Tibial nerve (tissue), 4 donors: ENCODE data around the gene MAPRE2. TPM values are rescaled to one million over a fixed set of nuclear protein-coding genes. Genes with fewer than 3 reads are reported as not detected.

Source experiments
- DNase-seq, 2 donors: peaks; one replicate each; pipeline ENCODE4 v3.0.0-alpha.2; 2019; ENCODE audit warnings: low spot score in 2 of 2
- H3K27ac ChIP-seq, 4 donors: fragments of 200-600 bp; sonication (generic) in 3 of 4; one replicate each; pipeline ENCODE4 v1.5.1; 2017 to 2019; ENCODE audit warnings: mild to moderate bottlenecking in 1 of 4
- H3K27me3 ChIP-seq, 2 donors: fragments of 200-600 bp; sonication (generic) in 1 of 2; one replicate each; pipeline versions ENCODE4 v1.5.1 to v1.6.0; 2017 to 2019
- H3K36me3 ChIP-seq, 3 donors: fragments of 200-600 bp; sonication (generic); one replicate each; pipeline ENCODE4 v1.5.1; 2018 to 2019
- H3K4me1 ChIP-seq, 4 donors: fragments of 200-600 bp; sonication (generic) in 3 of 4; one replicate each; pipeline ENCODE4 v1.5.1; 2017 to 2019
- H3K4me3 ChIP-seq, 4 donors: fragments of 200-600 bp; sonication (generic) in 3 of 4; one replicate each; pipeline ENCODE4 v1.5.1; 2017 to 2019; ENCODE audit warnings: mild to moderate bottlenecking in 1 of 4, moderate library complexity in 1 of 4
- H3K9me3 ChIP-seq, 4 donors: fragments of 200-600 bp; sonication (generic) in 3 of 4; one replicate each; pipeline ENCODE4 v1.5.1; 2017 to 2019
- CTCF ChIP-seq, 5 experiments: fragments of 200-600 bp in 3 of 5; fragments of 450-650 bp in 2 of 5; sonication (generic) in 3 of 5; IDR thresholded peaks; one replicate each; pipeline ENCODE4 v1.5.1; 2016 to 2019; ENCODE audit warnings: antibody characterized with exemption in 5 of 5, mild to moderate bottlenecking in 3 of 5, moderate library complexity in 2 of 5
- EP300 ChIP-seq, 2 donors: sonication (generic); formaldehyde crosslinking; IDR thresholded peaks; one replicate each; pipeline ENCODE4 v1.6.1; 2017; ENCODE audit warnings: antibody characterized with exemption in 2 of 2, mild to moderate bottlenecking in 1 of 2
- POLR2A ChIP-seq, 2 donors: fragments of 450-650 bp; IDR thresholded peaks; one replicate each; pipeline ENCODE4 v1.6.1; 2017; ENCODE audit warnings: antibody characterized with exemption in 2 of 2, mild to moderate bottlenecking in 2 of 2, moderate library complexity in 2 of 2
- WGBS, 2 donors: methylation state at CpG; one replicate each; pipeline ENCODE4 v1.1.5; 2018; 5-methylcytosine and 5-hydroxymethylcytosine counted together
- total RNA-seq, 4 donors: library from RNA; depleted of rRNA; stranded (reverse); fragments of >200 nt; gene quantifications; one replicate each; pipeline ENCODE4 v1.1.0, GENCODE V29; 2016

Gene MAPRE2
- total RNA-seq, 4 donors from 2014 or later = 18.9 to 33.3 (median 29.4) TPM

- no peak for DNase-seq
- no peaks in the 10 kb centered on the region for H3K9me3 ChIP-seq
- H3K36me3 ChIP-seq = no peaks in the 10 kb centered on the region
- H3K4me3 ChIP-seq = no peak overlapping the region
- TF ChIP-seq EP300 (IDR thresholded peaks at IDR 0.05) (no peak), CTCF (IDR thresholded peaks at IDR 0.05) (no peak), POLR2A (IDR thresholded peaks at IDR 0.05) (no peak)
- peaks cover 0 to 37% (median 13%) of the 10 kb centered on the region in 4 donors for H3K4me1 ChIP-seq
- H3K27me3 ChIP-seq = no peaks in the 10 kb centered on the region
- no peak overlapping the region for H3K27ac ChIP-seq
- 80 to 86% methylated on average over 7 of the region's 7 CpGs for WGBS, 2 donors
These were observed 20.1 kb downstream of the MAPRE2 start for GRCh38 chr18:35061336-35061735.

GRCh38 chr18:35061804-35062203 is 20.6 kb downstream of the MAPRE2 start:
- TF ChIP-seq POLR2A (IDR thresholded peaks at IDR 0.05) = no peak
- Histone ChIP-seq H3K4me1 (peaks cover 0 to 37% (median 13%) of the 10 kb centered on the region in 4 donors), H3K27me3 (no peaks in the 10 kb centered on the region), H3K36me3 (no peaks in the 10 kb centered on the region), H3K27ac (no peak overlapping the region), H3K4me3 (no peak overlapping the region), H3K9me3 (no peaks in the 10 kb centered on the region)
- no peak for DNase-seq
- 68 to 77% methylated on average over 7 of the region's 7 CpGs for WGBS, 2 donors

GRCh38 chr18:35062408-35062807 is 21.2 kb downstream of the MAPRE2 start:
- TF ChIP-seq CTCF (IDR thresholded peaks at IDR 0.05) = no peak
- no peaks in the 10 kb centered on the region for H3K27me3 ChIP-seq
- H3K36me3 ChIP-seq = no peaks in the 10 kb centered on the region
- no peak overlapping the region for H3K4me3 ChIP-seq
- no peak for DNase-seq
- H3K27ac ChIP-seq = no peak overlapping the region
- H3K4me1 ChIP-seq = peaks cover 0 to 37% (median 13%) of the 10 kb centered on the region in 4 donors
- no peaks in the 10 kb centered on the region for H3K9me3 ChIP-seq
- WGBS, 2 donors = 86 to 91% methylated on average over 5 of the region's 5 CpGs

- 71 to 79% methylated on average over 4 of the region's 4 CpGs for WGBS, 2 donors
- no peaks in the 10 kb centered on the region for H3K9me3 ChIP-seq
- DNase-seq = no peak
These were observed 22.9 kb downstream of the MAPRE2 start for GRCh38 chr18:35063875-35064690.

GRCh38 chr18:35067454-35067853 is 26.2 kb downstream of the MAPRE2 start:
- 64 to 73% methylated on average over 4 of the region's 4 CpGs for WGBS, 2 donors
- Histone ChIP-seq H3K27me3 (no peaks in the 10 kb centered on the region), H3K4me1 (peaks cover 0 to 15% (median 6%) of the 10 kb centered on the region in 4 donors), H3K27ac (no peak overlapping the region), H3K4me3 (no peak overlapping the region), H3K9me3 (no peaks in the 10 kb centered on the region), H3K36me3 (peaks cover 0 to 7% (median 0%) of the 10 kb centered on the region in 3 donors)
- TF ChIP-seq EP300 (IDR thresholded peaks at IDR 0.05) (no peak), CTCF (IDR thresholded peaks at IDR 0.05) (no peak), POLR2A (IDR thresholded peaks at IDR 0.05) (no peak)
- DNase-seq = no peak

More at GRCh38 chr18:35063875-35064690, 22.9 kb downstream of the MAPRE2 start:
- no peak overlapping the region for H3K27ac ChIP-seq
- TF ChIP-seq POLR2A (IDR thresholded peaks at IDR 0.05) (no peak), EP300 (IDR thresholded peaks at IDR 0.05) (no peak), CTCF (IDR thresholded peaks at IDR 0.05) (no peak)
- H3K4me3 ChIP-seq = no peak overlapping the region
- H3K4me1 ChIP-seq = peaks cover 0 to 22% (median 9%) of the 10 kb centered on the region in 4 donors
- no peaks in the 10 kb centered on the region for H3K36me3 ChIP-seq
- H3K27me3 ChIP-seq = no peaks in the 10 kb centered on the region
